Gastroesophageal sphincter (tissue), 4 donors: ENCODE results near the gene NPC1L1. TPM values are rescaled to one million over a fixed set of nuclear protein-coding genes. Genes with fewer than 3 reads are reported as not detected.

Experiments used
- ATAC-seq: fragments of 150-250 bp; one replicate; pipeline ENCODE4 v1.9.1; 2016; ENCODE audit warnings: mild to moderate bottlenecking, moderate library complexity
- H3K27ac ChIP-seq, 4 donors: fragments of 200-600 bp; sonication (generic) in 3 of 4; 1 replicate in 3 of 4; 2 replicates in 1 of 4; pipeline ENCODE4 v1.5.1; 2016 to 2019
- H3K27me3 ChIP-seq: fragments of 200-600 bp; sonication (generic); one replicate; pipeline ENCODE4 v1.5.1; 2019
- H3K36me3 ChIP-seq, 2 donors: fragments of 200-600 bp; sonication (generic); one replicate each; pipeline ENCODE4 v1.5.1; 2019; ENCODE audit warnings: control low read depth in 1 of 2
- H3K4me1 ChIP-seq, 3 donors: fragments of 200-600 bp; sonication (generic); 1 replicate in 2 of 3; 2 replicates in 1 of 3; pipeline ENCODE4 v1.5.1; 2016 to 2019; ENCODE audit warnings: control low read depth in 2 of 3
- H3K4me3 ChIP-seq, 2 donors: fragments of 200-600 bp; sonication (generic); one replicate each; pipeline ENCODE4 v1.5.1; 2019; ENCODE audit warnings: mild to moderate bottlenecking in 1 of 2, moderate library complexity in 1 of 2
- H3K9me3 ChIP-seq, 3 donors: fragments of 200-600 bp; sonication (generic); one replicate each; pipeline ENCODE4 v1.5.1; 2017 to 2019; ENCODE audit warnings: control low read depth in 2 of 3
- CTCF ChIP-seq, 4 experiments: fragments of 200-600 bp in 2 of 4; fragments of 450-650 bp in 2 of 4; sonication (generic) in 1 of 4; IDR thresholded peaks; one replicate each; pipeline ENCODE4 v1.5.1; 2017 to 2019; ENCODE audit warnings: antibody characterized with exemption in 4 of 4, mild to moderate bottlenecking in 2 of 4, moderate library complexity in 2 of 4
- EP300 ChIP-seq: sonication (generic); formaldehyde crosslinking; IDR thresholded peaks from one replicate; pipeline ENCODE4 v1.6.1; 2017; ENCODE audit warnings: antibody characterized with exemption, mild to moderate bottlenecking
- POLR2A ChIP-seq, 2 donors: fragments of 450-650 bp; IDR thresholded peaks; one replicate each; pipeline ENCODE4 v1.6.1; 2017; ENCODE audit warnings: antibody characterized with exemption in 2 of 2, mild to moderate bottlenecking in 2 of 2, moderate library complexity in 1 of 2
- POLR2AphosphoS5 ChIP-seq: sonication (generic); formaldehyde crosslinking; IDR thresholded peaks from one replicate; pipeline ENCODE4 v1.6.1; 2017; ENCODE audit warnings: antibody characterized with exemption
- WGBS, 2 donors: methylation state at CpG; one replicate each; pipeline ENCODE4 v1.1.5; 2018; ENCODE audit warnings: low coverage in 1 of 2; 5-methylcytosine and 5-hydroxymethylcytosine counted together
- total RNA-seq, 4 donors: library from RNA; depleted of rRNA; stranded (reverse); fragments of >200 nt; gene quantifications; one replicate each; pipeline ENCODE4 v1.1.0, GENCODE V29; 2016

NPC1L1 gene
- total RNA-seq, 4 donors from 2014 or later: 0.08 to 0.27 (median 0.16) TPM; not detected in 1

DNA sequence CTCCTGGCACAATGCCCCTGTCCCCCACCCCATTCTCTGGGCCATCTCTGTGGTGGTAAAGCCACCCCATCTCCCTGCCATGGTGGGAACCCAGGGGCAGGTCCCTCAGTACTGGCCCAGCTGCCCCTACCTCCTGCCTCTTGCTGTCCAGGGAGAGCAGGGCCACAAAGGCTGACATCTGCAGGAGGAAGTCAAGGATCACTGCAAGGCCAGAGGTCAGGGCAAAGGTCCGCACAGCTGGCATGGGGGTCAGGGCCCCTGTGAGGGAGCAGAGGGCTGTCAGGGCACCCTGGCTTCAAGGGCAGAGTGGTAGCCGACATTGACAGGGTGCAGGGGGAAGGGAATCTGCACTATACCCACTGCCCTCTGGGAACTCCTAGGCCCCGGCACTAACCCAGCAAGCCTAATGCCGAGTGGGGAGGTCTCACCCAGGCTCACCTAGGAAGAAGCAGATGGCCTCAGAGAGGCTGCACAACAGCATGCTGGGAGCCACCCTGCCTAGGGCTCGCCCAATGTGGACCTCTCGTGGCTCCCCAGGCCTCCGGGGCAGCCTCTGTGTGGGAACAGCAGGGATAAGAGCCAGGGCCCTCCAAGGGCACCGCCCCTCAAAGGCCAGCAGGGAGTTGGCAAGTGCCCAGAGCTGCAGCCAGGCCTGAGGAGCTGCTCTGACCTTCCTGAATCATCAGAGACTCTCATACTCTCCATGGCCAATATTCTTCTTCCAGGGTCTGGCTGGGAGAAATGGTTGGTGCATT is 7.7 kb downstream of the NPC1L1 start:
- no peak overlapping the region for H3K27ac ChIP-seq
- no peaks in the 10 kb centered on the region for H3K9me3 ChIP-seq
- no CpG with 5 or more reads among the region's 8 CpGs for WGBS, 2 donors
- no peak for TF ChIP-seq EP300
- TF ChIP-seq POLR2A (IDR thresholded peaks at IDR 0.05): no peak
- no peak for TF ChIP-seq POLR2AphosphoS5
- no peak for TF ChIP-seq CTCF (IDR thresholded peaks at IDR 0.05)
- no peaks in the 10 kb centered on the region for H3K36me3 ChIP-seq
- ATAC-seq: no peak
- H3K4me1 ChIP-seq: no peaks in the 10 kb centered on the region
- no peak overlapping the region for H3K4me3 ChIP-seq
- no peaks in the 10 kb centered on the region for H3K27me3 ChIP-seq

DNA sequence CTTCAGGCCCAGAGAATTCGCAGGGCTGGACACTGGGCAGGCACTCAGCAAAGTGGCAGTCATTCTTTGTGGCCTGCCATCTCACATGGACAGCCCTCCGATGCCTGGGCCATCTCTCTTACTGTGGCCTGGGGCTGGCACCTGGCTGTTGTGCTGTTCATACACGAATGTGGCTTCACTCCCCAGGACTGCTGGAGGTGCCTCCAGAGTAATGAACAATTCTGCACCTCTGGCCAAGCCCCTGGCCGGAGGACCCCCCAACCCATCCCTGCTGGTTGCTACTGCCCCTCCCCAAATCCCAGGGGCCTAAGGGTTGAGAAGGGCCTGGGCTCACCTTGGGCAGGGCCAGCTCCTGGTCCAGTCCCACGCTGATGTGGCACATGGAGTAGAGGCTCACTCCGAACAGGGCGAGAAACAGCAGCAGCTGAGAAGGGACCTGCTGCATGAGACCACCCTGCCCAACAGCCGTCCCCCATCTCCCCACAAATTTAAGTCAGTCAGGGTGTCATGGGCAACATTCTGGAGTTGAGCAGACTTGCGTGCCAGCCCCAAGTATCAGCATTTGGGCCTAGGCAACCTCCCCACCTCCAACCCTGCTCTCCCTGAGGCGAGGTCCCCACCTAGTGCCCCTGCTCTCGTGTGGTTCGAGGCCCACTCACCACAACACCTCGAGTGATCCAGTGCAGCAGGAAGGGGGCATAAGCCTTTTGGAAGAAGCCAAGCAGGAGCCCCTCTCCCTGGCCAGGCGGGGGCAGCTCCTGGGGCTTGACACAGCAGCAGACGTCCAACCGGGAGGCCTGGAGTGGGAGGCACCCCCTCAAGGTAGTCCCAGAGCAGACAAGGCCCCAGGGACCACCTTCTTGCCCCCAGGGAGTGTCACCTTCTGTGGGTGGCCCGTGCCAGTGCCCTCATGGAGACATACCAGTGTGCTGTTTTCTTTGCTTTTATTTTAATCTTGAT is 9.4 kb downstream of the NPC1L1 start:
- no peak overlapping the region for H3K27ac ChIP-seq
- 78 to 90% methylated on average over 5 to 6 of the region's 17 CpGs for WGBS, 2 donors
- no peaks in the 10 kb centered on the region for H3K4me1 ChIP-seq
- H3K9me3 ChIP-seq: peaks cover 0 to 17% (median 0%) of the 10 kb centered on the region in 3 donors
- H3K36me3 ChIP-seq: no peaks in the 10 kb centered on the region
- no peak for ATAC-seq
- TF ChIP-seq EP300: no peak
- no peak for TF ChIP-seq CTCF (IDR thresholded peaks at IDR 0.05)
- TF ChIP-seq POLR2AphosphoS5: no peak
- TF ChIP-seq POLR2A (IDR thresholded peaks at IDR 0.05): no peak
- no peak overlapping the region for H3K4me3 ChIP-seq
- H3K27me3 ChIP-seq: no peaks in the 10 kb centered on the region

DNA sequence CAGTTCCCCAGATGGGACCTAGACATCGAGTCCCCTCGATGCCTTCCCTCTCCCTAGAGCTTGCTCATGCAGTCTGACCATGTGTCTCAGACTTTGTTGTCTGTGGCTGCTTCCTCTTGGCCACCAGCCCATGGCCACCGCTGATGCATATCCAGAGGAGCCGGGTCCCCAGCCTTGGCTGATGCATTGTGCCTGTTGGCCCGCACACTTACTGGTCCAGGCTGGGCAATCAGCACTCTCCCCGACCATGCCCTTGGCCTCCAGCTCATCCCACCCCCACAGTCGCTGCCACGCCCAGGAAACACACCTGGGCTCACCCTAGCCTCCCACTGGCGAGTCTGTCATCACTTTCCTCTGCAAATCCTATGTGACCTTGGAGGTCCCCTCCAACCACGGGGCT is 10.1 kb downstream of the NPC1L1 start:
- Histone ChIP-seq H3K4me3 (no peak overlapping the region), H3K4me1 (no peaks in the 10 kb centered on the region), H3K27ac (no peak overlapping the region), H3K9me3 (peaks cover 0 to 24% (median 0%) of the 10 kb centered on the region in 3 donors), H3K36me3 (no peaks in the 10 kb centered on the region), H3K27me3 (no peaks in the 10 kb centered on the region)
- no peak for ATAC-seq
- 79 to 89% methylated on average over 8 of the region's 10 CpGs for WGBS, 2 donors
- TF ChIP-seq POLR2AphosphoS5: no peak
- no peak for TF ChIP-seq POLR2A (IDR thresholded peaks at IDR 0.05)
- TF ChIP-seq CTCF (IDR thresholded peaks at IDR 0.05): no peak
- TF ChIP-seq EP300: no peak

DNA sequence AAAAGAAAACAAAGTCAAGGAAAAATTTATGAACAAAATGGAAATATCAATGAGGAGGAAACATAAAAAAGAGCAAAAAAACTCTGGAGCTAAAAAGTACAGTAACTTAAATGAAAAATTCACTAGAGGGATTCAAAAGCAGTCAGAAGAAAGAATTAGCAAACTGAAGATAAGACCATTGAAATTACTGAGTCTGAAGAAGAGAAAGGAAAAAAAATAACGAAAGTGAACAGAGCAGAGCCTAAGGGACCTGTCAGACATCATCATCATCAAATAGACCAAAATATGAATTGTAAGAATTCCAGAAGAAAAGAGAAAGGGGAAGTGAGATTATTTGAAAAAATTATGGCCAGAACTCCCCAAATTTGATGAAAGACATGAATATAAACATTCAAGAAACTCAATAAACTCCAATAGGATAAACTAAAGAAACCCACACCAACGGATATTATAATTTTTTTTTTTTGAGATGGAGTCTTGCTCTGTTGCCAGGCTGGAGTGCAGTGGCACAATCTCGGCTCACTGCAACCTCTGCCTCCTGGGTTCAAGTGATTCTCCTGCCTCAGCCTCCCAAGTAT is 16.2 kb downstream of the NPC1L1 start:
- peaks cover 0 to 3% of the 10 kb centered on the region in 2 donors for H3K36me3 ChIP-seq
- H3K27me3 ChIP-seq: no peaks in the 10 kb centered on the region
- TF ChIP-seq CTCF (IDR thresholded peaks at IDR 0.05) (no peak), POLR2A (IDR thresholded peaks at IDR 0.05) (no peak), POLR2AphosphoS5 (no peak), EP300 (no peak)
- ATAC-seq: no peak
- 66 to 86% methylated on average over 3 of the region's 3 CpGs for WGBS, 2 donors
- H3K9me3 ChIP-seq: peaks cover 0 to 46% (median 0%) of the 10 kb centered on the region in 3 donors
- H3K4me1 ChIP-seq: no peaks in the 10 kb centered on the region
- H3K4me3 ChIP-seq: no peak overlapping the region
- H3K27ac ChIP-seq: no peak overlapping the region
